Measurements from ENCODE around the gene FBXO4.

GRCh38 chr5:41878173-41878572 is 46.9 kb upstream of the FBXO4 start:
- TF ChIP-seq POLR2A (IDR thresholded peaks at IDR 0.05) (no peak), CTCF (IDR thresholded peaks at IDR 0.05) (no peak), POLR2AphosphoS5 (IDR thresholded peaks at IDR 0.05) (no peak), EP300 (IDR thresholded peaks at IDR 0.05) (no peak)
